ENCODE data around the gene CT47A7.
"Not testable (repeated sequence)": the region's sequence is repeated elsewhere in the genome, so short reads cannot be mapped to it uniquely, and the experiment has no call there.

The CT47A7 gene

DNA sequence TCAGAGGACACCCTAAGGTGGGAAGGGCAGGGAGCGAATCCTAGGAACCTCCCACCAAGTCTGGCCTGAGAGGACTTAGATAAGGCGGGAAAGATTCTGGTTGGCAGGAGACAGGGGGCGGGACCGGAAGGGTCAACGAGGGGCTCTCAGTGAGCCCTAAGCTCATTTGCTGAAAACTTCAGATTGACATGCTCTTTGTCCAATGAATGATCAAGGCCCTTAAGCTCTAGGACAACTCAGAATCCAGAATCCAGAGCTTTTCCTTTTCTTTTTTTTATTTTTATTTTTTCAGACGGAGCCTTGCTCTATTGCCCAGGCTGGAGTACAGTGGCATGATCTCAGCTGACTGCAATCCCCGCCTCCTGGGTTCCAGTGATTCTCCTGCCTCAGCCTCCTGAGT is at the start of gene CT47A7:
Gene CT47A7, minus strand, starts transcription at position 101 of the 400 bp plus-strand sequence. CDS start 255 bp downstream, outside the sequence.
- DNase-seq (ENCODE audit: low read depth in 2 of 2) = not testable (repeated sequence)

DNA sequence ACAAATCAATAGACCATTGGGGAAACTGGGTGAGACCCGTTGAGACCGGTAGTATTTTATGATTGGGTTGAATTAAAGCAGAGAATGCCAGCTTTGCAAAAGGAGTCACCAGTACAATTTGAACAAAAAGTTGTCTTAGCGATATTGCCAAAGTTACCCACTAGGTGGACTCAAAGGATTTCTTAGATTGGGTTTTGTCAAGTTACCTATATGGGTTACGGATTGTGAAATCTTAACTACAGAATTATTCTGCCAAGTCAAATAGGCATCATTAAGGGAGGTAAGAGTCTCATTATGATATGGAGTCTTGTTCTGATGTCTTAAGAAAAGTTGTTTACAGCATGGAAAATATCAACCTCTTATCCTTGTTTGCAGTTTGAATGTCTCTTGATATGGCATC is 44.2 kb upstream of the CT47A7 start:
- no peak for DNase-seq (ENCODE audit: low read depth in 2 of 2)

GRCh38 chrX:120999413-120999812 is 43.0 kb upstream of the CT47A7 start:
- DNase-seq (ENCODE audit: low read depth in 2 of 2) = no peak

DNA sequence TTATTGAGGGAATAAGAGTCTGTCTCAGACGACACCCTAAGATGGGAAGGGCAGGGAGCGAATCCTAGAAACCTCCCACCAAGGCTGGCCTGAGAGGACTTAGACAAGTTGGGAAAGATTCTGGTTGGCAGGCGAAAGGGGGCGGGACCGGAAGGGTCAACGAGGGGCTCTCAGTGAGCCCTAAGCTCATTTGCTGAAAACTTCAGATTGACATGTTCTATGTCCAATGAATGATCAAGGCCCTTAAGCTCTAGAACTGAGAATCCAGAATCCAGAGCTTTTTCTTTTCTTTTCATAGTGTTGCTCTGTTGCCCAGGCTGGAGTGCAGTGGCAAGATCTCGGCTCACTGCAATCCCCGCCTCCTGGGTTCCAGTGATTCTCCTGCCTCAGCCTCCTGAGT is 29.3 kb upstream of the CT47A7 start, which contains the start of gene CT47A1:
Gene CT47A1, minus strand, starts transcription at position 101 of the 400 bp plus-strand sequence. CDS start 231 bp downstream, outside the sequence.
- DNase-seq (ENCODE audit: low read depth in 2 of 2) = not testable (repeated sequence)

Measured in stimulated activated CD4-positive, alpha-beta T cell treated with anti-CD3 and anti-CD28 coated beads, Interleukin-1b, Interleukin-23, amount 100 ng/mL, for 4 hours (primary cell).